ENCODE measurements around the gene CACNA1I. TPM values are rescaled to one million over a fixed set of nuclear protein-coding genes. Genes with fewer than 3 reads are reported as not detected.

CACNA1I gene
- total and polyA plus RNA-seq, 2 donors (not counting 3 experiments of a cell fraction or from before 2014, with no cell fraction given) = not detected

DNA sequence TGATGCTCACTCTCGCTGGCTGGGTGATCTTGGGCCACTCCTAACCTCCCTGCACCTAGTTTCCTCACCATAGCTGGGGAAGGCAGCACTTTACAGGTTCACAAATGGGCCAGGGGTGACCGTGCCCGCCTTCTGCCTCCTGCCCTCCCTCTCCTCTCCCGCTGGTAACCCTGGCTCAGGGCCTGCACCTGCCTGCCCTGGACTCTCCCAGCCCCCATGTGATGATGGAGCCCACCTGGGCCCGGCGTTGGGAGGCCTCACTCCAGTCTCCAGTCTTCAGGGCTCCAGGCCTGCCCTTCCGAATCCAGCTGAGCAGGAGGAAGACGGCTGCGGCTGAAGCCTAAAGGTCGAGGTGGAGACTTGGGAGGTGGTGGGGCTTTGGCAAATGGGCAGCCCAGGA, 152.9 kb downstream of the CACNA1I start:
- Histone ChIP-seq H4K20me1 (replicated peaks; ENCODE audit: control insufficient read depth, extremely low read depth, insufficient read depth, low read length) (no peaks in the 10 kb centered on the region), H3K36me3 (ENCODE audit: control insufficient read depth in 2 of 2, extremely low read depth in 1 of 2, insufficient read depth in 2 of 2, low read length in 2 of 2) (no peaks in the 10 kb centered on the region), H3K4me1 (ENCODE audit: control insufficient read depth, extremely low read depth, insufficient read depth, low read length) (no peaks in the 10 kb centered on the region), H3K79me2 (ENCODE audit: control insufficient read depth, insufficient read depth, low read length) (no peaks in the 10 kb centered on the region), H3K9ac (replicated peaks; ENCODE audit: extremely low read depth, insufficient read depth, low read length) (no peak overlapping the region), H2AFZ (ENCODE audit: low read depth, low read length) (no peak overlapping the region), H3K9me3 (replicated peaks; ENCODE audit: control insufficient read depth, insufficient read depth, low read length) (no peaks in the 10 kb centered on the region), H3K27me3 (ENCODE audit: control insufficient read depth in 2 of 2, insufficient read depth in 2 of 2, low read length in 2 of 2) (peaks cover 4 to 5% of the 10 kb centered on the region in 2 experiments), H3K4me2 (ENCODE audit: insufficient read depth, low read length) (no peak overlapping the region), H3K9me1 (replicated peaks; ENCODE audit: control insufficient read depth, extremely low read depth, insufficient read depth, low read length) (no peaks in the 10 kb centered on the region), H3K27ac (ENCODE audit: insufficient read depth, low read depth, low read length) (no peak overlapping the region), H3K4me3 (replicated peaks in 1 of 3; ENCODE audit: insufficient read depth in 1 of 3, low read depth in 1 of 3, low read length in 3 of 3) (no peak overlapping the region)
- no peak for FAIRE-seq
- BruUV-seq (replicated peaks) = no TSS peak
- CTCF ChIA-PET = no interaction called here
- dilution Hi-C loops (cut with MboI; ENCODE audit: extremely low pct_ligation_motif_present, low sequenced_read_pairs) = no loop called here
- intact Hi-C loops (cut with micrococcal nuclease) = no loop called here
- TF ChIP-seq MYC (IDR thresholded peaks at IDR 0.05; ENCODE audit: low read depth, low read length) (no peak), POLR2A (IDR thresholded peaks at IDR 0.05; ENCODE audit: low read depth, low read length) (no peak), EZH2 (IDR thresholded peaks at IDR 0.05; ENCODE audit: borderline replicate concordance, low read depth, low read length, severe bottlenecking) (no peak), FOS (IDR thresholded peaks at IDR 0.05; ENCODE audit: borderline replicate concordance, insufficient read depth, low read length) (no peak), JUN (IDR thresholded peaks at IDR 0.05; ENCODE audit: borderline replicate concordance, insufficient read depth, insufficient read length, low read depth) (no peak), POLR2AphosphoS5 (IDR thresholded peaks at IDR 0.05; ENCODE audit: insufficient read depth, low read depth, low read length) (no peak), GATA2 (IDR thresholded peaks at IDR 0.05; ENCODE audit: insufficient read depth, insufficient read length, low read depth, low read length) (no peak)
- TF ChIP-seq, protein P1, sequence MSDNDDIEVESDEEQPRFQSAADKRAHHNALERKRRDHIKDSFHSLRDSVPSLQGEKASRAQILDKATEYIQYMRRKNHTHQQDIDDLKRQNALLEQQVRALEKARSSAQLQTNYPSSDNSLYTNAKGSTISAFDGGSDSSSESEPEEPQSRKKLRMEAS (IDR thresholded peaks at IDR 0.05; ENCODE audit: insufficient read depth, insufficient read length) = no peak
- TF ChIP-seq, protein P2, sequence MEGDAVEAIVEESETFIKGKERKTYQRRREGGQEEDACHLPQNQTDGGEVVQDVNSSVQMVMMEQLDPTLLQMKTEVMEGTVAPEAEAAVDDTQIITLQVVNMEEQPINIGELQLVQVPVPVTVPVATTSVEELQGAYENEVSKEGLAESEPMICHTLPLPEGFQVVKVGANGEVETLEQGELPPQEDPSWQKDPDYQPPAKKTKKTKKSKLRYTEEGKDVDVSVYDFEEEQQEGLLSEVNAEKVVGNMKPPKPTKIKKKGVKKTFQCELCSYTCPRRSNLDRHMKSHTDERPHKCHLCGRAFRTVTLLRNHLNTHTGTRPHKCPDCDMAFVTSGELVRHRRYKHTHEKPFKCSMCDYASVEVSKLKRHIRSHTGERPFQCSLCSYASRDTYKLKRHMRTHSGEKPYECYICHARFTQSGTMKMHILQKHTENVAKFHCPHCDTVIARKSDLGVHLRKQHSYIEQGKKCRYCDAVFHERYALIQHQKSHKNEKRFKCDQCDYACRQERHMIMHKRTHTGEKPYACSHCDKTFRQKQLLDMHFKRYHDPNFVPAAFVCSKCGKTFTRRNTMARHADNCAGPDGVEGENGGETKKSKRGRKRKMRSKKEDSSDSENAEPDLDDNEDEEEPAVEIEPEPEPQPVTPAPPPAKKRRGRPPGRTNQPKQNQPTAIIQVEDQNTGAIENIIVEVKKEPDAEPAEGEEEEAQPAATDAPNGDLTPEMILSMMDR (IDR thresholded peaks at IDR 0.05; ENCODE audit: extremely low read depth in 1 of 2, insufficient read depth in 1 of 2, low read depth in 1 of 2, low read length in 2 of 2) = no peak
- POLR2A ChIA-PET = no interaction called here
- DNase-seq (ENCODE audit: low read depth, low spot score) = no peak
